Measurements from ENCODE around the gene ARMC7.

ARMC7 gene

GRCh38 chr17:75129576-75129975 lies 19.8 kb downstream of the ARMC7 start:
- Histone ChIP-seq H3K9me2 (replicated peaks; ENCODE audit: control insufficient read depth, low read length) (no peaks in the 10 kb centered on the region), H3K9me3 (ENCODE audit: control insufficient read depth, insufficient read depth, low read length) (no peaks in the 10 kb centered on the region), H3K27me3 (ENCODE audit: control insufficient read depth, low read length) (no peaks in the 10 kb centered on the region), H3K79me2 (ENCODE audit: control insufficient read depth, low read length) (peaks cover 21% of the 10 kb centered on the region), H4K20me1 (ENCODE audit: control insufficient read depth, insufficient read depth, low read depth, low read length) (no peaks in the 10 kb centered on the region), H3K27ac (ENCODE audit: low read depth, low read length) (no peak overlapping the region), H3K36me3 (ENCODE audit: control insufficient read depth, low read length) (peaks cover 20% of the 10 kb centered on the region), H3K4me2 (ENCODE audit: low read length) (no peak overlapping the region), H3K4me1 (ENCODE audit: control insufficient read depth, low read length) (peaks cover 24% of the 10 kb centered on the region), H3F3A (ENCODE audit: control insufficient read depth, insufficient read depth) (peaks cover 14% of the 10 kb centered on the region), H3K4me3 (ENCODE audit: low read length) (no peak overlapping the region)
- no peak for TF ChIP-seq CTCF (IDR thresholded peaks at IDR 0.05; ENCODE audit: low read depth, low read length, poor library complexity, severe bottlenecking)
- TF ChIP-seq EZH2phosphoT487 (IDR thresholded peaks at IDR 0.05; ENCODE audit: borderline replicate concordance, low read length), result no peak

- H4K20me1 ChIP-seq (ENCODE audit: control insufficient read depth, insufficient read depth, low read depth, low read length), result no peaks in the 10 kb centered on the region
- H3K27ac ChIP-seq (ENCODE audit: low read depth, low read length), result no peak overlapping the region
Measured at GRCh38 chr17:75130059-75130631, 20.4 kb downstream of the ARMC7 start.

GRCh38 chr17:75130632-75131277 lies 21.0 kb downstream of the ARMC7 start:
- H3K4me1 ChIP-seq (ENCODE audit: control insufficient read depth, low read length), result peaks cover 21% of the 10 kb centered on the region

More at GRCh38 chr17:75130059-75130631, 20.4 kb downstream of the ARMC7 start:
- H3K27me3 ChIP-seq (ENCODE audit: control insufficient read depth, low read length), result no peaks in the 10 kb centered on the region
- H3K4me2 ChIP-seq (ENCODE audit: low read length), result peak overlapping the region; percentile 66
- peak overlapping the region; percentile 93 for H3K4me3 ChIP-seq (ENCODE audit: low read length)
- H3F3A ChIP-seq (ENCODE audit: control insufficient read depth, insufficient read depth), result peaks cover 20% of the 10 kb centered on the region
- TF ChIP-seq EZH2phosphoT487 (IDR thresholded peaks at IDR 0.05; ENCODE audit: borderline replicate concordance, low read length) (no peak), CTCF (IDR thresholded peaks at IDR 0.05; ENCODE audit: low read depth, low read length, poor library complexity, severe bottlenecking) (no peak)
- peaks cover 21% of the 10 kb centered on the region for H3K79me2 ChIP-seq (ENCODE audit: control insufficient read depth, low read length)
- no peaks in the 10 kb centered on the region for H3K9me2 ChIP-seq (replicated peaks; ENCODE audit: control insufficient read depth, low read length)
- no peaks in the 10 kb centered on the region for H3K9me3 ChIP-seq (ENCODE audit: control insufficient read depth, insufficient read depth, low read length)
- H3K36me3 ChIP-seq (ENCODE audit: control insufficient read depth, low read length), result peaks cover 23% of the 10 kb centered on the region
- H3K4me1 ChIP-seq (ENCODE audit: control insufficient read depth, low read length), result peaks cover 24% of the 10 kb centered on the region

More at GRCh38 chr17:75130632-75131277, 21.0 kb downstream of the ARMC7 start:
- Histone ChIP-seq H3K4me2 (ENCODE audit: low read length) (peak overlapping the region; percentile 66), H3F3A (ENCODE audit: control insufficient read depth, insufficient read depth) (peaks cover 26% of the 10 kb centered on the region), H3K4me3 (ENCODE audit: low read length) (peak overlapping the region; percentile 93), H3K36me3 (ENCODE audit: control insufficient read depth, low read length) (peaks cover 28% of the 10 kb centered on the region), H3K79me2 (ENCODE audit: control insufficient read depth, low read length) (peaks cover 21% of the 10 kb centered on the region), H3K9me2 (replicated peaks; ENCODE audit: control insufficient read depth, low read length) (no peaks in the 10 kb centered on the region), H3K9me3 (ENCODE audit: control insufficient read depth, insufficient read depth, low read length) (no peaks in the 10 kb centered on the region), H4K20me1 (ENCODE audit: control insufficient read depth, insufficient read depth, low read depth, low read length) (no peaks in the 10 kb centered on the region), H3K27me3 (ENCODE audit: control insufficient read depth, low read length) (no peaks in the 10 kb centered on the region), H3K27ac (ENCODE audit: low read depth, low read length) (peak overlapping the region; percentile 78)
- peak; percentile 81 for TF ChIP-seq CTCF (IDR thresholded peaks at IDR 0.05; ENCODE audit: low read depth, low read length, poor library complexity, severe bottlenecking)
- TF ChIP-seq EZH2phosphoT487 (IDR thresholded peaks at IDR 0.05; ENCODE audit: borderline replicate concordance, low read length), result no peak
